HEK293T (cell line): ENCODE data around the gene CDC45.

Experiments
- BHLHE40 ChIP-seq: fragments of 450-650 bp; IDR thresholded peaks from 2 replicates; pipeline ENCODE4 v1.6.1; 2016; ENCODE audit warnings: mild to moderate bottlenecking, moderate library complexity, borderline replicate concordance
- ELF4 ChIP-seq: fragments of 450-650 bp; IDR thresholded peaks from 2 replicates; pipeline ENCODE4 v1.6.1; 2017; ENCODE audit warnings: antibody characterized with exemption
- LEF1 ChIP-seq: fragments of 450-650 bp; IDR thresholded peaks from 2 replicates; pipeline ENCODE4 v1.6.1; 2017; ENCODE audit warnings: mild to moderate bottlenecking, borderline replicate concordance
- TARDBP ChIP-seq: fragments of 450-650 bp; IDR thresholded peaks from 2 replicates; pipeline ENCODE4 v1.6.1; 2016

DNA sequence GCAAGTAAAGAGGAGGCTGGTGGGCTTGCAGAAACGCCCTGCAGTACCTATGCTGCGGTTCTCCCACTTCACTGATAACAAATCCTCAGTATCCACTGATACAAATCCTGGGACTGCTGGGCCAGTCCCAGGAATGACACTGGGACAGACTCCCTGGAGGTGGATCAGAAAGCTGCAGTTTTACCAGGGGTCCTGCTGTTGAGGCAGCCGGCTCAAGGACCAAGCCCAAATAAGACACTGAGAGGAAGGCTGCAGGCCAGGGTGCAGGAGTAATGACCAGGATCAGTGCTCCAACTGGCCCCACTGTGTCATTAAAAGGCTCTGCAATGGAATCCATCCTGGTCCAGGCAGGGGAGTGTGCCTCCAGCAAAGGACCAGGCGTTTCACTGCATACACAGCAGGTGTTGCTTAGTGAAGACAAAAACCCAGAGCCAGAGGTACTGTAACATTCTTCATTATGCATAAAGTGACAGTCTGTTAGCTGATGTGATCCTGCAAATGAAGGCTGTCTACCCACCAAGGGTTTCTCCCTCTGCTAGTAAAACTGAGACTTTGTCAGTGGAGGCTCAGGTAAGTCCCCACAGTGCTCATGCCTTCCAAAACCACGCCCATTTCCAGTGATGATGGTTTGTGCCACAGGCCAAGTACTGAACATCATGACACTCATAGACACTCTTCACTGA lies 30.8 kb upstream of the CDC45 start:
- TF ChIP-seq TARDBP, result no peak
- no peak for TF ChIP-seq BHLHE40
- no peak for TF ChIP-seq LEF1
- no peak for TF ChIP-seq ELF4
